Measurements from ENCODE around the gene DUS3L. TPM values are rescaled to one million over a fixed set of nuclear protein-coding genes. Genes with fewer than 3 reads are reported as not detected.

The DUS3L gene
- total RNA-seq, 1 experiment from 2014 or later: 84.5 TPM

- no peak for DNase-seq (ENCODE audit: low read depth)
These were observed 31.4 kb upstream of the DUS3L start for GRCh38 chr19:5822181-5822844.

GRCh38 chr19:5821521-5822180 lies 30.7 kb upstream of the DUS3L start:
- DNase-seq (ENCODE audit: low read depth): no peak

GRCh38 chr19:5820785-5821184 lies 29.8 kb upstream of the DUS3L start:
- no peak for DNase-seq (ENCODE audit: low read depth)

DNA sequence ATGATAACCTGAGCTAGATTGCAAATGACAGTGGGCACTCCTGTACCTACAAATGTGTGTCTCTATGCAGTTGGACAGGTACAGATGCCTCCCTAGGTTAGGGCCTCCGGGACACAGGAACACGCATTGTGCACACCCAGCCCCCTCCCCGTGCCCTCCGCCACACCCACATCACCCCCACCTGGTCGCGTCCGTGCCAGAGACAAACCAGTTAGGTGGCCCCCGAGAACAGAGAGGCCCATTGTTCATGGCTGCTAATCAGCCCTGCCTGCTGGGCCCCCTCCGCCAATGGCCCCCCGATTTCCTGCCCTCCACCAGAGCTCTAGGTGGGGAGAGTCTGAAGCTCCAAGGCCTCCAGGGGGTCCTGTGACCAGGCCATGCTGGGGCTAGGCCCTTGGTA lies 27.6 kb upstream of the DUS3L start:
- DNase-seq (ENCODE audit: low read depth): no peak

DNA sequence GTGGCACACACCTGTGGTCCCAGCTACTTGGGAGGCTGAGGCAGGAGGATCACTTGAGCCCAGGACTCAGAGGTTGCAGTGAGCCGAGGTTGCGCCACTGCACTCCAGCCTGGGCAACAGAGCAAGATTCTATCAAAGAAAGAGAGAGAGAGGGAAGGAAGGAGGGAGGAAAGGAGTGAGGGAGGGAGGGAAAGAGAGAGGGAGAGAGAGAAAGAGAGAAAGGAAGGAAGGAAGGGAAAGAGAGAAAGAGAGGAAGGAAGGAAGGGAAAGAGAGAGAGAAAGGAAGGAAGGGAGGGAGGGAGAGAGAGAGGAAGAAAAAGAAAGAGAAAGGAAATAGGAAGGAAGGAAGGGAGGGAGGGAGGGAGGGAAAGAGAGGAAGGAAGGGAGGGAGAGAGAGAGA lies 26.3 kb upstream of the DUS3L start:
- no peak for DNase-seq (ENCODE audit: low read depth)

DNA sequence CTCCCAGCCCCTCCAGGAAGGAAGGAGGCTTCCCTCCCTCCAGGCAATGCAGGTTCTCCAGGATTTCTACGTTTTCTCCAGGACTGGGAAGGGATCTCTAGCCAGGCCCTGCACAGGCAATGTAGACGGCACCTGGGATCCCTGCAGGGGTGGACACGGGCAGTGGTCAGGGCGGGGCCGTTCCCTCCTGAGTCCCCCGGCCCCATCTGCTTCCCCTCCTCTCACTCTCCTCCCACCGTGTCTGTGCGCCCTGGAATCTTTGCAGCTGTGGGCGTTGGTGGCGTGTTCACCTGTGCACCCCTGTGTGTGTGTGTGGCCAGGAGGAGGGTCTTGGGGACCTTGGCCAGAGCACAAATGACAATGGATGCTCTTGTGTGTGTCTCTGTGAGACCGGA lies 23.9 kb upstream of the DUS3L start:
- DNase-seq (ENCODE audit: low read depth): no peak

- DNase-seq (ENCODE audit: low read depth): no peak
These were observed 23.3 kb upstream of the DUS3L start for GRCh38 chr19:5814123-5814851.

DNA sequence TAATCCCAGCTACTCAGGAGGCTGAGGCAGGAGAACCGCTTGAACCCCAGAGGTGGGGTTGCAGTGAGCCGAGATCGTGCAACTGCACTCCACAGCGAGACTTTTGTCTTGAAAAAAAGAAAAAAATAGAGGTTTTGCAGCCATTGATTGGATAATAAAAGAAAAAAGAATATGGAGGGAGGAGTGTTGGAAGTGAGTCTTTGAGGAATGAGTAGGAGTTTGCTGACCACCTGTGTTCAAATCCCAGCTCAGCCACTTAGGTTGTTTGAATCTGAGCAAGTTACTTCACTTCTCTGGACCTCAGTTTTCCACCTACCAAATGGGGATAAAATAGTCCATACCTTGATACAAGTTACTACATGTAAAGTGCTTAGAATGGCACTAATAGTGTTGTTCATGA lies 20.2 kb upstream of the DUS3L start:
- DNase-seq (ENCODE audit: low read depth): no peak

- DNase-seq (ENCODE audit: low read depth): no peak
These were observed 18.5 kb upstream of the DUS3L start for GRCh38 chr19:5809469-5809868.

DNA sequence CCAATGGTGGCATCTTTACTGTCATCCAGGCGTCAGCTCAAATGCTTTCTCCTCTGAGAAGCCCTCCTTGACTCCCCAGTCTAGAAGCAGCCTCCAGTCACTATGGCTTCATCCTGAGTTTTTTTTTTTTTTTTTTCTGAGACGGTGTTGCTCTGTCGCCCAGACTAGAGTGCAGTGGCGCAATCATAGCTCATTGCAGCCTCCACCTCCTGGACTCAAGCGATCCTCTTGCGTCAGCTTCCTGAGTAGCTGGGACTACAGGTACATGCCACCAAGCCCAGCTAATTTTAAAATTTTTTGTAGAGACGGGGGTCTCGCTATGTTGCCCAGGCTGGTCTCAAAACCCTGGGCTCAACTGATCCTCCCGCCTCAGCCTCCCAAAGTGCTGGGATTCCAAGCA lies 18.1 kb upstream of the DUS3L start:
- no peak for DNase-seq (ENCODE audit: low read depth)

DNA sequence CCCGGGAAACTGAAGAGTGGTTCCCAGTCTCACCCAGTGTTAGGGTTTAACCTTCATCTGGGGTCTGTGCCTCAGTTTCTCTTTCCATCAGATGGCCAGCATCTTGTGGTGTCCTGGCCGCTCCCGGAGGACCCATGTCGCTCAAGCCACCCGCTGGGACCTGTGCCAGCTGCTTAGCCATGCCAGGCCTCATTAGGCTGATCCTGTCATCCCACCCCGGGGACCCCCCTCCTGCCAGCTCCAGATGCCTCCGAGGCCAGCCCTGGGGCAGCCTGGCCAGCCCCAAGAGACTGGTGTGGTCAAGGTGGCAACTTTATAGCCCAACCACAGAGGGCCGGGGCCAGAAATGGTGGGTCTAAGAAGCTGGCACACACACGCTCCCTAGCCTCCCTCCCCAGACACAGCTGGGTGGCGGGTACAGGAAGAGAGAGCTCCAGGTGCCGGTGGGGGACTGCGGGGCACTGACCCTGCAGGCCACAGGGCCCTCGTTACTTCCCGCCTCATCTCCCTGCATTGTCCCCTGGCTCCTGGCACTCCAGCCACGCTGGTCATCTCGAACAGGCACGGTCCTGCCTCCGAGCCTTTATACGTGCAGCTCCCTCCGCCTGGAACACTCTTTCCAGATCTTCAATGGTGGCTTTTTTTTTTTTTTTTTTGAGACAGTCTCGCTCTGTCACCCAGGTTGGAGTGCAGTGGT lies 17.3 kb upstream of the DUS3L start:
- DNase-seq (ENCODE audit: low read depth): no peak

- DNase-seq (ENCODE audit: low read depth): no peak
These were observed 15.9 kb upstream of the DUS3L start for GRCh38 chr19:5806905-5807304.

GRCh38 chr19:5806133-5806489 lies 15.1 kb upstream of the DUS3L start:
- DNase-seq (ENCODE audit: low read depth): peak; percentile 1

DNA sequence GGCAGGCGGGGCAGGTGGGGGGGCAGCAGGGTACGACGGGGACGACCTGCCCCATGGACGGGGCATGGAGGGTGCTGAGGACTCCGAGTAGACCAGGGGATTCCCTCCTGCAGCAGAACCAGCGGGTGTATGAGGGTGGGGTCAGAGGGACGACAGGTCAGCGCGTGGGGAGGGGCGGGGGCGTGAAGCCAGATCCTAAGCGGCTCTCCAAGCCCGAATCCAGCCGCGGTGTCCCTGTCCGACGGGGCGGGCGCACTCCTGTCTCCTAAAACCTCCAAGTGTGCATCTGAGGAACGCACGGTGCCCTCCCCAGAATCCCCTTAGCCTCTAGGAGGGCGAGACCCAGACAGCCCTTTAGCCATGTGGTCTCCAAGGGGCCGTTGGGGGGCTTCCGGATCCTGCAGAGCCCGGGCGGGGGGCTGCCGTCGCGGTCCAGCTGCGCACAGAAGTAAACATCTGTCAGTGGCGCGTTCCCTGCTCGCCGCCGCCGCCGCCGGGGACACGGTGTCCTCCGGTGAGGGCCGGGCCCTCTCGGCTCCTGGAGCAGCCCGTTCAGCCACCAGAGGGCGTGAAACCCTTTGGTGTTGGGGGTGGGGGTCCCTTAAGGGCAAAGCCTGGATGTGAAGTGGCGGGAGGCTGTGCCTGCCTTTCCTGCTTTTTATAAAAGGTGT lies 14.6 kb upstream of the DUS3L start:
- peak; percentile 76 for DNase-seq (ENCODE audit: low read depth)

- no peak for DNase-seq (ENCODE audit: low read depth)
These were observed 13.8 kb upstream of the DUS3L start, which contains the start of gene NRTN for GRCh38 chr19:5804516-5805461. Gene NRTN (plus strand): TSS chr19:5805067. CDS start chr19:5824166, 19,099 bp downstream.

- peak; percentile 96 for DNase-seq (ENCODE audit: low read depth)
These were observed 13.0 kb upstream of the DUS3L start for GRCh38 chr19:5803752-5804515.

GRCh38 chr19:5803441-5803751 lies 12.4 kb upstream of the DUS3L start:
- no peak for DNase-seq (ENCODE audit: low read depth)

GRCh38 chr19:5801796-5802619 lies 11.0 kb upstream of the DUS3L start:
- DNase-seq (ENCODE audit: low read depth): peak; percentile 50

Measured in Daoy (cell line).